Hepatic stellate cell (primary cell): Measurements from ENCODE around the gene WDR73.
"Not testable (repeated sequence)": the region's sequence is repeated elsewhere in the genome, so short reads cannot be mapped to it uniquely, and the experiment has no call there.

ENCODE experiments used
- DNase-seq: peaks from one replicate; pipeline ENCODE4 v3.0.0; 2011; ENCODE audit warnings: low spot score

WDR73 gene

DNA sequence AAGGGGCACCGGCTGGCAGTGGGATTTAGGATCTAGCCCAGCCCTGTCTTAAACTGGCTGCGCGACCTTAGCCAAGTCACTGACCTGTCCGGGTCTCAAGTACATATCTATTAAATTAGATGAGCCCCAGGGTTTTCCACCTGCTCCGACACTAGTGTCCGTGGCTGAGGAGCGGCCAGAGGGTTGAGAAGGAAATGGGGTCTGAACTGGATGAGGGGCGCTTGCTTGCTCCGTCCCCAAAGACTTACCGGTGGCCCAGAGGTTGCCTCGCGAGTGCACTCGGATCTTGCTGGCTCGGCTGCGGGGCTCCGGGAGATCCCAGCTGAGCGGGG is 3.6 kb upstream of the WDR73 start:
- no peak for DNase-seq

DNA sequence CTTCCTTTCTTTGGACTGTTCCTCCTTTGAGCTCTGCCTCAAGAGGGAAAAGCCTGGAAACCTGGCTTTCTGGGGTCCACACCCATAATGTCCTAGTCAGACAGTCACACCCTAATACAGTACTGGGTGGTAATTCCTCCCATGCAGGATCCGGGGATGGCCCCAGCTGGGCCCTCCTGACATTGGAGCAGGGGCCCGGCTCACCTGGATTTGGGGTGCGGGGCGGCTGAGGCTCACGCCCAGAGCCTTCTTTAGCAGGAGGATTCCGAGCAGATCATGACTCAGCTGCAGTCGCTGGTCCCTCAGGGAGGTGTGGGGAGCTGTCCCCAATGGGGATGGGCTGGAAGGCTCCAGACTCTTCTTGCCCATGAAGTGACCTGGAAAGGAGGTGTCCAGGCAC is 2.9 kb upstream of the WDR73 start:
- DNase-seq, result no peak

- DNase-seq, result peak; percentile 71
These were observed 788 bp upstream of the WDR73 start for GRCh38 chr15:84654689-84655453.

GRCh38 chr15:84653584-84653909 is 536 bp downstream of the WDR73 start:
- no peak for DNase-seq

DNA sequence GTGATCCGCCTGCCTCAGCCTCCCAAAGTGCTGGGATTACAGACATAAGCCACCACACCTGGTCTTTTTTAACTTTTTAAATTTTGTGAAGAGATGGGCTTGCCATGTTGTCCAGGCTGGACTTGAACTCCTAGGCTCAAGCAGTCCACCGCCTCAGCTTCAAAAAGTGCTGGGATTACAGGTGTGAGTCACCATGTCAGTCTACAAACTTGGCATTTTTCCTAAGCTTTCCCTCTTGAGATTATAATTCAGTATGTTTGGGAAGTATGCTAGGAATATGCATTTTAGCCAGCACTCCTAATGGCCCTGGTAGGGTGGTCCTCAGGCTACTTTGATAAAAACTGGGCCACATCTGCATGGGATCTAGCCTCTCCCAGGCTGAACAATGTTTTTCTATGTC is 4.4 kb downstream of the WDR73 start:
- no peak for DNase-seq

- no peak for DNase-seq
These were observed 5.5 kb downstream of the WDR73 start for GRCh38 chr15:84648539-84648938.

DNA sequence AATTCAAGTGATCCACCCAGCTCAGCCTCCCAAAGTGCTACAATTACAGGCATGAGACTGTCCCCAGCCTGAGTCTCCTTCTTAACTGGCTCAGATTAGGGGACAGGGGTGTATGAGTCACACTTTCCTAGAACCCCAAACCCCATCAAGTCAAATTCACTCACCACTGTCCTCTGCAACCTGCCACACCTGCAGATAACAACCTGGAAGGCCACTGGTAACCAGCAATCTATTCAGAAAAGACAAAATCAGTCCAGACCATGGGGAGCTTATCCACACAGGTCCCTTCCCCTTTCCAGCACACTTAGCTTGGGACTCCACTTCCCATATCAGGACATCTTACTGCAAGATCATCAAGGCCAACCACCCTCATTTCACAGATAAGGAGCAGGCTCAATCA is 6.4 kb downstream of the WDR73 start:
- no peak for DNase-seq

- DNase-seq, result no peak
These were observed 8.1 kb downstream of the WDR73 start for GRCh38 chr15:84645997-84646396.

GRCh38 chr15:84645496-84645895 is 8.6 kb downstream of the WDR73 start:
- no peak for DNase-seq

DNA sequence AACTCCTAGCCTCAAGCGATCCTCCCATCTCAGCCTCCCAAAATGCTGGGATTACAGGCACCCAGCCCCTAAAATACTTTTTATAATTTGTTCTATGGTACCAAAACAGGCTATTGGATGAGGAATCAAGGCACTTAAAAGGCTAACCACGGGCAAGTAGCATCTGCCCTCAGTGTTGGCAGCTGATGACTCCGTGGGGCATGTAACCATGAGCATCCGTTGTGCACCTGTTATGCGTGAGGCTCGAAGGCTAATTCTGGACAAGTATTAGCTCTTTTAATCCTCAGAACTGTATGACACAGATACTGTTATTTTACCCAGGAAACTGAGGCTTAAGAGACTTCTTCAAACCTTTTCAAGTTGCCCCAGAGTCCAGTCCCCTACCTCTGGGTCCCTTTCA is 10.2 kb downstream of the WDR73 start:
- no peak for DNase-seq

DNA sequence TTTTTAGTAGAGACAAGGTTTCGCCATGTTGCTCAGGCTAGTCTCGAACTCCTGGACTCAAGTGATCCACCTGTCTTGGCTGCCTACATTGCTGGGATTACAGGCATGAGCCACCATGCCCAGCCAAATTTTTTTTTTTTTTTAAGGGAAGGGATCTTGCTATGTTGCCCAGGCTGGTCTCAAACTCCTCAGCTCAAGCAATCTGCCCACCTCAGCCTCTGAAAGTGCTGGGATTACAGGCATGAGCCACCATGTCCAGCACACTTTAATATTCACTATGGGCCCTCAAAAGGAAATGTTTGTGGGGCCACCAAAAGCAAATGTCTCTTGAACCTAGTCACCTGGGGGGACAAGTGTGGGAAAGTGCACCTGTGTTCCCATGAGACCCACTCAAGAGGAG is 11.4 kb downstream of the WDR73 start:
- DNase-seq, result not testable (repeated sequence)

- DNase-seq, result not testable (repeated sequence)
These were observed 12.2 kb downstream of the WDR73 start for GRCh38 chr15:84641871-84642270.

DNA sequence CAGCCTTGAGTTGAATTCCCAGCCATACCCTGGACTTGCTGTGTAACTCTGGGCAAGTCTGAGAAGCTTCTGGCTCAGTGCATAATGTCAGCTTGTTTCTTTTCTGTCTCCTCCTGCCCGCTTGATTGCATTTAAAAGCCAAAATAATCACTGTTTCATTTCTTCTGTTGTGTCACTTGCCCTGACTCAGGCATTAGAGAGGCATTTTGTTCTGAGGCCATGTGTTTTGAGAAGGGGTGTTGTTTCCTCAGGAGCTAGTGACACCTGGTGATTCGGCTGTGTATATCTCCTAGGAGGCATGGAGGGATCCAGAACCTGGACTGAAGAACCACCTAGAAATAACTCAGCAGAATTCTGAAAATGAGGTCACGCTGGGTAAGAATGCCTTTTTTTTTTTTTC is 16.0 kb downstream of the WDR73 start:
- no peak for DNase-seq

DNA sequence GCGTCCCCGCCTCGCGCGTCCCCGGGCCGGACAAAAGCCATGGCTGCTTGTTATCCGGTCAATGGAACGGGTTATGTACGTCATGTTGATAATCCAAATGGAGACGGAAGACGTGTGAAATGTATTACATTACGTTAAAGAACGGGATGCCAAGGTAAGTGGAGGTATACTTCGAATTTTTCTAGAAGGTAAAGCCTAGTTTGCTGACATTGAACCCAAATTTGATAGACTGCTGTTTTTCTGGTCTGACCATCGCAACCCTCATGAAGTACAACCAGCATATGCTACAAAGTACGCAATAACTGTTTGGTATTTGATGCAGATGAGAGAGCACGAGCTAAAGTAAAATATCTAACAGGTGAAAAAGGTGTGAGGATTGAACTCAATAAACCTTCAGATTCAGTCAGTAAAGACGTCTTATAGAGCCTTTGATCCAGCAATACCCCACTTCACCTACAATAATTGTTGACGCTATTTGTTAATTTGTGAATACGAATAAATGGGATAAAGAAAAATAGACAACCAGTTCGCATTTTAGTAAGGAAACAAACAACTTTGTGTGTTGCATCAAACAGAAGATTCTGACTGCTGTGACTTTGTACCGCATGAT is 19.8 kb downstream of the WDR73 start:
- no peak for DNase-seq

DNA sequence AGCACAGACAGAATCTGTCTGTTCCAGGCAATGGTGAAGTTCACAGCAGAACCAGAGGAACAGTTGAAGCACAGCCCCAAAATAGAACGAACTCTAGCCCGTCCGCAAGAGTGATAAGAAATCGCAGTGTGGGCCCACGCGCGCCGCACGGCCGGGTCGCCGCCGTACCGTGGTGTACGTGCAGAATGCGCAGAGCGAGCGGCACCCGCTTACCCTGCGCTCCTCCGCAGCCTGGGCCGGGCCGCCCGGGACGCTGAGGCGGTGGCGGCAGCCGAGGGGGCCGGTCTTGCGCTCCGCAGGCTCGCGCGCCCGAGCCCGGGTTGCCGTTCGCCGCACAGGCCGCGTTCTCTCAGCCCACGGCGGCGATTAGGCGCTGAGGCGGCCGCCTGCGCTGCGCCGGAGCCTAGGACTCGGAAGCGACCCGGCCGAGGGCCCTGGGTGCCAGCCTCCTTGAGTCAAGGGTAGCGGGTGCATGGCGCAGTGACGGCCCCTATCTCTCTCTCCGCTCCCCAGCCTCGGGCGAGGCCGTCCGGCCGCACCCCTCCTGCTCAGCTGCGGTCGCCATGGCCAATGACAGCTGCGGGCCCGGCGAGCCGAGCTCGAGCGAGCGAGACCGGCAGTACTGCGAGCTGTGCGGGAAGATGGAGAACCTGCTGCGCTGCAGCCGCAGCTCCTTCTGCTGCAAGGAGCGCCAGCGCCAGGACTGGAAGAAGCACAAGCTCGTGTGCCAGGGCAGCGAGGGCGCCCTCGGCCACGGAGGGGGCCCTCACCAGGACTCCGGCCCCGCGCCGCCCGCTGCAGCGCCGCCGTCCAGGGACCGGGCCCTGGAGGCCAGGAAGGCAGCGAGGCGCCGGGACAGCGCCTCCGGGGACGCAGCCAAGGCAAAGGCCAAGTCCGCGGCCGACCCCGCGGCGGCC is 20.5 kb downstream of the WDR73 start:
- peak; percentile 50 for DNase-seq

GRCh38 chr15:84631706-84632272 is 22.3 kb downstream of the WDR73 start:
- no peak for DNase-seq

- DNase-seq, result no peak
These were observed 25.1 kb downstream of the WDR73 start for GRCh38 chr15:84629033-84629432.

GRCh38 chr15:84625123-84625522 is 29.0 kb downstream of the WDR73 start:
- no peak for DNase-seq

- DNase-seq, result no peak
These were observed 29.7 kb downstream of the WDR73 start for GRCh38 chr15:84624359-84624758.

DNA sequence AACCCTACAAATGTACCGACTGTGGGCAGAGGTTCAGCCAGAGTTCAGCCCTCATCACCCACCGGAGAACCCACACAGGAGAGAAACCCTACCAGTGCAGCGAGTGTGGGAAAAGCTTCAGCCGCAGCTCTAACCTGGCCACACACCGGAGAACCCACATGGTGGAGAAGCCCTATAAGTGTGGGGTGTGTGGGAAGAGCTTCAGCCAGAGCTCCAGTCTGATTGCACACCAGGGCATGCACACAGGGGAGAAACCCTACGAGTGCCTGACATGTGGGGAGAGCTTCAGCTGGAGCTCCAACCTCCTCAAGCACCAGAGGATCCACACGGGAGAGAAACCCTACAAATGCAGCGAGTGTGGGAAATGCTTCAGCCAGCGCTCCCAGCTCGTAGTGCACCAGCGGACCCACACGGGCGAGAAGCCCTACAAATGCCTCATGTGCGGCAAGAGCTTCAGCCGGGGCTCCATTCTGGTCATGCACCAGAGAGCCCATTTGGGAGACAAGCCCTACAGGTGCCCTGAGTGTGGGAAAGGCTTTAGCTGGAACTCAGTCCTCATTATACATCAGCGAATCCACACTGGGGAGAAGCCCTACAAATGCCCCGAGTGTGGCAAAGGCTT is 32.6 kb downstream of the WDR73 start:
- no peak for DNase-seq

- no peak for DNase-seq
These were observed 33.5 kb downstream of the WDR73 start for GRCh38 chr15:84620626-84621025.

DNA sequence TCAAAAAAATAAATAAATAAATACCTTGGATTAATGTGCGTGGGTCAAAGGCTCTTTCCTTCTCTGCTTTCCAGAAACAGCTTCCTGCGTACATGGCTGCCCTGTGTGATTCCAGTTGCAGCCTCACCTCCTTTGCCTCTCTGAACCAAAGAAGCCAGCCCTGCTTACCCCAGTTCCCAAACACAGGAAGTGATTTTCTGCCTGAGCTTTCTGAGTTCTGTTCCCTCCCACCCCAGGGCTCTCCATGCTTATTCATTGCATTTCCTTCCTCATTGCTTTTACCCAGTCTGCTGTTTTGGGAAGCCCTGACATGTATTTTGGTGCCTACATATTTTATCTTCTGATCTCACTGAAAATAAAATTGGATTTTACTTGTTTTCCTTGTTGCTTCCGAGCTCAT is 37.8 kb downstream of the WDR73 start:
- no peak for DNase-seq
